ENCODE data around the gene GART. TPM values are rescaled to one million over a fixed set of nuclear protein-coding genes. Genes with fewer than 3 reads are reported as not detected.
A peak's percentile ranks its signal among the peaks of the same experiment; 100 is the strongest.

GART gene
- total and polyA plus RNA-seq, 2 of the 8 experiments (the other 6 are each of a cell fraction or from before 2014, with no cell fraction given) = 23.1 to 231 TPM

GRCh38 chr21:33578959-33579542 is 37.1 kb upstream of the GART start:
- ChIA-PET POLR2A (ENCODE audit: partially characterized antibody) (interaction anchor here (0.7 to 3.3 kb wide), 14 partner anchors 9 to 79 kb away, joined by 3 to 16 read pairs (median 4); partner anchors contain the start of genes DONSON, GART and SON), CTCF (ENCODE audit: partially characterized antibody) (interaction anchor here (0.6 to 1.0 kb wide), 2 partner anchors 26 to 289 kb away, joined by 3 to 7 read pairs; no protein-coding TSS in a partner anchor)
- H4K5ac ChIP-seq (ENCODE audit: insufficient read length, low read depth, low read length) = no peak overlapping the region
- 97% methylated on average over 7 of the region's 7 CpGs; no CpG with 5 or more reads in 1 of the 2 experiments for WGBS, 2 experiments (ENCODE audit: extremely low coverage in 1 of 2, insufficient coverage in 1 of 2, insufficient read length in 1 of 2, insufficient replicate concordance in 2 of 2, low coverage in 1 of 2, low lambda C conversion rate in 2 of 2, missing lambda C conversion rate in 1 of 2)
- H2BK15ac ChIP-seq (ENCODE audit: low read length) = no peak overlapping the region
- H3K9me3 ChIP-seq (ENCODE audit: insufficient read depth in 2 of 2, low read depth in 1 of 2, low read length in 1 of 2) = no peaks in the 10 kb centered on the region
- H4K20me1 ChIP-seq (replicated peaks in 1 of 2; ENCODE audit: control insufficient read depth in 1 of 2, insufficient read depth in 2 of 2, low read length in 2 of 2) = peaks cover 0 to 2% of the 10 kb centered on the region in 2 experiments
- H4K91ac ChIP-seq (replicated peaks; ENCODE audit: insufficient read length, low read length) = no peak overlapping the region
- no peak overlapping the region for H3K27ac ChIP-seq (ENCODE audit: low read depth, low read length)
- H3K23me2 ChIP-seq (ENCODE audit: low read depth, low read length) = no peaks in the 10 kb centered on the region
- no peak overlapping the region for H3K18ac ChIP-seq (ENCODE audit: extremely low read depth, low read length)
- no peak overlapping the region for H3K9ac ChIP-seq (replicated peaks in 1 of 4; ENCODE audit: extremely low read depth in 1 of 4, low read depth in 3 of 4, low read length in 3 of 4)
- no peak overlapping the region for H3K4me2 ChIP-seq (ENCODE audit: insufficient read depth in 1 of 2, low read depth in 2 of 2, low read length in 2 of 2)
- TF ChIP-seq BACH1 (IDR thresholded peaks at IDR 0.05; ENCODE audit: low read length) (peak; percentile 74), SIX5 (IDR thresholded peaks at IDR 0.05; ENCODE audit: low read depth, low read length) (no peak), SAP30 (IDR thresholded peaks at IDR 0.05; ENCODE audit: insufficient read depth, insufficient replicate concordance, low read length) (no peak), MAFK (IDR thresholded peaks at IDR 0.05; ENCODE audit: low read depth, low read length) (peak; percentile 48; the same call in 1 of the 2 replicates)
- no peak overlapping the region for H3K4ac ChIP-seq (replicated peaks; ENCODE audit: insufficient read length, low read depth, low read length)
- no peak overlapping the region for H2BK20ac ChIP-seq (ENCODE audit: low read length)
- no peak overlapping the region for H3K56ac ChIP-seq (replicated peaks; ENCODE audit: insufficient read length, low read depth, low read length)
- H3K27me3 ChIP-seq (replicated peaks in 1 of 4; ENCODE audit: control insufficient read depth in 3 of 4, extremely low read depth in 1 of 4, insufficient read depth in 3 of 4, low read length in 3 of 4) = no peaks in the 10 kb centered on the region
- H3K23ac ChIP-seq (ENCODE audit: insufficient read length) = no peak overlapping the region
- no peak overlapping the region for H3K14ac ChIP-seq (ENCODE audit: insufficient read length)
- H3K36me3 ChIP-seq (ENCODE audit: control insufficient read depth in 2 of 4, insufficient read depth in 4 of 4, low read length in 3 of 4) = peaks cover 9 to 68% (median 30%) of the 10 kb centered on the region in 4 experiments; a peak in 7 of 8 replicates
- no peak overlapping the region for H2AFZ ChIP-seq (ENCODE audit: low read length)
- no peaks in the 10 kb centered on the region for H3K79me1 ChIP-seq (ENCODE audit: low read depth, low read length)
- no peaks in the 10 kb centered on the region for H3K79me2 ChIP-seq (ENCODE audit: control insufficient read depth in 1 of 2, insufficient read depth in 2 of 2, low read length in 2 of 2)
- no peak overlapping the region for H4K8ac ChIP-seq (ENCODE audit: extremely low read depth, insufficient read depth, low read length)
- no peak overlapping the region for H2BK12ac ChIP-seq (ENCODE audit: low read depth, low read length)
- no peak overlapping the region for H2AK5ac ChIP-seq (ENCODE audit: low read depth, low read length)
- no peak overlapping the region for H3K4me3 ChIP-seq (ENCODE audit: extremely low read depth in 1 of 4, insufficient read depth in 2 of 4, low read depth in 3 of 4, low read length in 4 of 4)
- DNase-seq (ENCODE audit: low read depth in 1 of 2, low spot score in 2 of 2) (no peak), FAIRE-seq (no peak)
- H3K4me1 ChIP-seq (replicated peaks in 1 of 4; ENCODE audit: control insufficient read depth in 3 of 4, insufficient read depth in 4 of 4, low read length in 3 of 4) = no peaks in the 10 kb centered on the region
- H2BK120ac ChIP-seq (replicated peaks; ENCODE audit: low read depth, low read length) = no peak overlapping the region
- no peak overlapping the region for H2BK5ac ChIP-seq (ENCODE audit: low read depth, low read length)
